GM21737 (cell line): Measurements from ENCODE around the gene CMIP.
"Not testable (repeated sequence)": the region's sequence is repeated elsewhere in the genome, so short reads cannot be mapped to it uniquely, and the experiment has no call there.

Experiments used
- ATAC-seq: cut with Tn5 transposase; IDR thresholded peaks from one replicate; pipeline ENCODE4 v1.9.1; 2021; ENCODE audit warnings: mild to moderate bottlenecking, moderate library complexity; ENCODE audit not compliant: unreplicated experiment

The CMIP gene

DNA sequence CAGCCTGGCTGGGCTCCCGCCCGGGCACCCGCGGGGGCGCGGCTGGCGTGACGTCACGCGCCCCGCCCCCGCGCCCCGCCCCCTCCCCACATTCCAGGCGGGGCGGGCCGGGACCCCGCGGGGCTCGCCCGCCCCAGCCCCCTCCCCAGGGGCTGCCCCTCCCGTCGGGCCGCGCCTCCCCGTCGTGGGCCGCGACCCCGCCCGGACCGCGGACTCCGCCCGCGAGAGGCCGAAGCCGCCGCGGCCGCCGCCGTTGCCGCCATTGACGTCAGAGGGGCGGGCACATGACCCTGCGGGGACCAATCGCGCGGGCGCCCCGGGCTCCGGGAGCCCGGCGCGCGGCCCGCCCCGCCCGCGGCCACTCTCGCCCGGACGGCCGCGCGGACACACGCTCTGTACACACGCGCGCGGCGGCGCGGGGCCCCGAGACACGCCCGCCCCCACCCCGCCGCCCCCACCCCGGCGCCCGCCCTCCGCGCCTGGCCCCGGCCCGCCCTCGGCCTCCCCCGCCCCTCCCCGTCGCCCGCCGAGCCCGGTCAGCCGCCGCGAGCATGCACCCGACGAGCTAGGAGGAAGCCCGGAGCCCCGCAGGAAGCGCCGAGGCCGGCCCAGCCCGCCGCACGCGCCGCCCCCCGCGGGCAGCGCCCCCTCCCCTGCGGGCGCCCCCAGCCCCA, at the start of gene CMIP:
CMIP (plus strand) TSS at position 361 of the 674 bp plus-strand sequence.
- ATAC-seq = peak; percentile 66

DNA sequence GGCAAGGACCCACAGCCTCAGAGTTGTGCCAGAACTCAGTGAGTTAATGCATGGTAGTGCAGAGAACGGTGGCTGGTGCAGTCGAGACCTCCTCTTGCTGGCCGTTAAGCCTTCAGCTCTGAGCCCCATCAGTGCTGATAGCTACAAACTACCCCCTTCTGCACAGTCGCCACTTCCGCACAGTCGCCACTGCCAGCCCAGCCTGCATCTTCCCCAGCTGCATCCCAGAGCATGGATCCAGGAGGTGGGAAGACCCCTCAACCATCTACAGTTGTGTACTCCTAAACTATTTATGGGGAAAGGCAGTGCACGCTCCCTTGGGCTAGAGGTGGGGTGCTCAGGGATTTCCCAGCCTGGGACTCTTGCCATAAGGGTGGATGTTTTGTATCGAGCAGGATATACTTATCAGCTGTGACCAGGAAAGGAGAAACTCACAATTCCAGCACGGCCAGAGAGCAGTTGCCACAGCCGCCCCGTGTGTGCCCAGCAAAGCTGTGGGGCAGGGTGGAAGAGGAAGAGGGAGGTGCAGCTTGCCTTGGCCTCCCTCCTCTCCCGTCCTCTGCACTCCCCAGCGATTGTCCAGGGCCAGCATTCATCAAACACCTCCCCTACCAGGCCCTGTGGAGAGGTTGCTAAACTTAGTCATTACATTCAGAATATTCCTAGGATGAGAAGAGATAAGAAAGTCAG, 49.5 kb upstream of the CMIP start:
- ATAC-seq = no peak

DNA sequence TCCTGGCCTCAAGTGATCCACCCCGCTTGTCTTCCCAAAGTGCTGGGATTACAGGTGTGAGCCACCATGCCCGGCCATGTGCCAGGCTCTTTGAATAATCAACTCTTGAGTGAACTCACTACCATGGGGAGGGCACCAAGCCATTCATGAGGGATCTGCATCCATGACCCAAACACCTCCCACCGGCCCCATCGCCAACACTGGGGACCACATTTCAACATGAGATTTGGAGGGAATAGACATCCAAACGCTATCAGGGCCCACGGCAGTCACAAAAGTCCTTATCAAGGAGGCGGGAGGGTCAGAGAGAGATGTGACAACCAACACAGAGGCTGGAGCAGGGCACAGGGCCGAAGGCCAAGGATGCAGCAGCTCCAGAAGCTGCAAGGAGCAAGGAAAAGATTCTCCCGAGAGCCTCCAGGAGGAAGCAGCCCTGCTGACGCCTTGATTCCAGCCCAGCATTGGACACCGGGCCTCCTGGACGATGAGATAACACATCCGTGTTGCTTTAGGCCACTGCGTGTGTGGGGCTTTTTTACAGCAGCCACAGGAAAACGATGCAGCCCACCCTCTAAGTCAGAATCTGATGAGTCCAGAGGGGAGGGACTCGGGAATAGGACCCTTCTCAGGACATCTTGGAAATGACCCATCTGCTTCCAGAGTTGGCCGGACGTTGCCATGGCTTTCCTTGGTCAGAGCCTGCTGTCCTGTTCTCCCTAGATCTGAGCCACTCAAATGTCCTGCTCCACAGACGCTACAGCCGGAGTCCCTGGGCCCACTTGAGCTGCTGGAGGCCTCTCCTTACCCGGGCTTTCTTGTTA, 47.3 kb upstream of the CMIP start:
- no peak for ATAC-seq

DNA sequence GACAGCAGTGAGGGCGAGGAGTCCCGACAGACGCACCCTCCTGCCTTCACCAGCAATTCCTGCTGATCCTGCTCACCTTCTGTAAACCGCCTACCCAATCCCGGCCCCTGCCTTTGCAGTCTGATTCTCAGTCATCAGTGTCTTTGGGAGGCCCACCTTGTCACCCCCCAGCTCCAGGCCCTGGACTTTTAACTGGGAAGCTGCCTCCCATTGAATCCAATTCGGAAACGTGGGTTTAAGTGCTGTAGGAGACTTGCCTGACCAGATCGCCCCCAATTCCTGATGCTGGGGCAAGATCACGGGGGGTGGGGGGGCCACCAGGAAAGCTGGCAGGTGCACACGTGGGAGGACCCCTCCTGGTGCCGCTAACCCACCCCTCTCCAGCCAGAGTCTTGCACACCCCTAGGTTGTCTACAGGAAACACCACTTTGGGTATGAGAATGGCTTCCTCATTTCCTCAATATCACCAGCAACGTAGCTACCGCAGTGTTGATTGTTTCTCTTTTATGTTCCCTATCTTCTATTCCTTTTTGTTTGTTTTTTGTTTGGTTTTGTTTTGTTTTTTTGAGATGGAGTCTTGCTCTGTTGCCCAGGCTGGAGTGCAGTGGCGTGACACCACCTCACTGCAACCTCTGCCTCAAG, 46.6 kb upstream of the CMIP start:
- ATAC-seq = no peak

DNA sequence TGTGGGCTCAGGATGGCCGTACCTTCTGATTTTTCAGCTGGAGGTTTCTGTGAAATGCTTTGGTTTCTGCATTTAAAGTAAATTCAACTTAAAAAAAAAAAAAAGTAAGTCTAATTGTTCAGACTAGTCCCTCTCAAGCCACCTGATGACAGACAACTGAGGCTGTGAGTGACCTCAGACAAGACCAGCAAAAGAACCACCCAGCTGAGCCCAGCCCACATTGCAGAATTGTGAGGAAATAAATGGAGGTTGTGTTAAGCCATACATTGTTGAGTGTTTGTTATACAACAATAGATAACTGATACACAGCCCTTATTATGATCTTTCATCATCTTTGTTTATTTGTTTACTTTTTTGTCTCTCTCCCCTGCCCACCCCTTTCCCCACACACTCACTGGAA, 44.7 kb upstream of the CMIP start:
- ATAC-seq = no peak

DNA sequence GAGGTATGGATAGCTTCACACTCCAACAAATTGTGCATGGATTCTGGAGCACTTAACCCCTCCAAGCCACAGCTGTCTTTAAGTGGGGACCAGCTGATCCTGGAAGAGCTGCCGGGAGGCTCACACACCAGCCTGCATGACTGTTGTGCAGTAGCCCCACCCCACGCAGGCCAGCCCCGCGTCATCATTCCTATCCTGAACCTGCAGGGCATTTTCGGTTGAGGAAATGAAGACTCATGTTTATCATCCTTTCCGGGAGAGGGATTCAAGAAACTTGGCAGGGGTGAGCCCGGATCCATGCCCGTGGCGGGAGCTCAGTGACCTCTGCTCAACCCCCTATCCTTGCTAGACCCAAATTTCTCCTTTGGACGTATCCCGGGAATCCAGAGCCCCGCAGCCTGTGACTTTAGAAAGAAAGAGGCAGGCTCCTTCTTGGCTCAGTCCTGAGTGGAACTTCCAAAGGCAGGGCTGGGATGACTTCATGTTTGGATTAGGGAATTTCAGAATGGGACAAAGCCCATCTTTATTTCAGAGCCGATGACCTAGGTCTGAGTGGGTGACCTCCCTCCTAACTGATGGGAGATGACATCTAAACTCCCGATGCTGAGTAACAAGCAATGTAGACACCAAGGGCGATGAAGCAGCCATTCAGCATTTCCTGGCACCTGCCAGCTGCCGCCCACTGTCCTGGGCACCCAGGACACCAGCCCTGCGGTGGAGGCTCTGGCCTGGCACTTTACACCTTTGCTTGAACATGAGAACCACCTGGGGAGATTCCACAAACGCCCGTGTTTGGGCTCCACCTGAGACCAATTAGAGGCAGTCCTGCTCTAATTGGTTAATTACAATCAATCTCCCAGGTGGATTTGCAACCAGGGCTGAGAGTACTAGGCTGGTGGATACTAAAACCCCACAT, 43.3 kb upstream of the CMIP start:
- no peak for ATAC-seq

DNA sequence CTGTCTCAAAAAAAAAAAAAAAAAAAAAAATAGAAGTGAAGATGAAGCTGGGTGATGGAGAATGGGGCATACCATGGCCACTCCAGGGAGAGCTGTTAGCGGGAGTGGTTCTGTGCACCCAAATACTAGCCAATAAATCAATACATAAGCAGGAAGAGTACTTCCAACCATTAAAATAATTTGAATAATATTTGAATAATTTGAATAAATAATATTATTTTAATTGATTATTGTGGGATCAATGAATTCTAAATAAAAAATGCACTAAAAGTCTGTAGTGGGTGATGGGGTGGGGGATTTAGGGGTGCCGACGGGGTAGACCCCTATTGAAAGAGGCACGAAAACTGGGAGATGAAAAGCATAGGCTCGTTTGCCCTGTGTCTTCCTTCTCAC, 41.4 kb upstream of the CMIP start:
- ATAC-seq = no peak

DNA sequence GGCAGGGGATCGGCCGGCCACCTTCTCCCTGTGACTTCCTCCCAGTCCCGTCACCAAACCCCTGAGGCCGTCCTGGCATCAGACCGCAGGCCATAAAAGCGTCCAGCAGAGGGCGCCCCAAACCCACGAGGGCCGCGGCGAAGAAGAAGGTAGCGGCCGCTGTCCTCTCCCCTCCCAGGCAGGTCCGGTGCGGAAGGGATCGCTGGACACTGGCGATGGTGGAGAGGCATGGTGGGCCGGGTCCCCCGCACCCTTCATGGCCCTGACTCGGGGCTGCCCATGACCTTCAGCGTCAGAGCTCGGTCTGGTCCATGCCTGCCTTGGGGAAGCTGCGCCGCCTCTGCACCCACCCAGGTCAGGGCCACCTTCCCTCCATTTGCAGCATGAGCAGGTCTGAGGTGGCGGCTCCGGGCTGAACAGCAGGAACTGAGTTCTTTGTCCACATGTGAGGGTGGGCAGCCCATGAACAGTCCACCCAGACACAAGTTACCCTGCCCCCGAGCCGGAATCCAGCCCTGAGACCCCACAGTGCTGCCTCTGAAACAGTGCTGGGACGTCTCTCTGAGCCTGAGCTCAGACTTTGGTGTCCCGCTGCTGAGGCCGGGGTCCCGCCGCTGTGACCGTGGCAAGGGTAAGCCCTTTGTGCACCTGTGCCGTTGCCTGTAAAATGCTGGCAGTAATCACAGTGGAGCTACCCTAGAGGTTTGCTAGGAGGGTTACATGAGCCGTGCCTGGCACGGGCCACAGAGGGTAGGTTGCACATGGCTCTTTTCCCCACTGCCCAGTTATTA, 40.8 kb upstream of the CMIP start:
- no peak for ATAC-seq

DNA sequence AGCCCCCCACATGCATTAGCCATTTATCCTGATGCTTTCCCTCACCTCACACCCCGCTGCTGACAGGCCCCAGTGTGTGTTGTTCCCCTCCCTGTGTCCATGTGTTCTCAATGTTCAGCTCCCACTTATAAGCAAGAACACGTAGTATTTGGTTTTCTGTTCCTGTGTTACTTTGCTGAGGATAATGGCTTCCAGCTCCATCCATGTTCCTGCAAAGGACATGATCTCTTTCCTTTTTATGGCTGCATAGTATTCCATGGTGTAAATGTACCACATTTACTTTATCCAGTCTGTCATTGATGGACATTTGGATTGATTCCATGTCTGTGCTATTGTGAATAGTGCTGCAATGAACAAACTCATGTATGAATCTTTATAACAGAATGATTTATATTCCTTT, 39.6 kb upstream of the CMIP start:
- not testable (repeated sequence) for ATAC-seq

DNA sequence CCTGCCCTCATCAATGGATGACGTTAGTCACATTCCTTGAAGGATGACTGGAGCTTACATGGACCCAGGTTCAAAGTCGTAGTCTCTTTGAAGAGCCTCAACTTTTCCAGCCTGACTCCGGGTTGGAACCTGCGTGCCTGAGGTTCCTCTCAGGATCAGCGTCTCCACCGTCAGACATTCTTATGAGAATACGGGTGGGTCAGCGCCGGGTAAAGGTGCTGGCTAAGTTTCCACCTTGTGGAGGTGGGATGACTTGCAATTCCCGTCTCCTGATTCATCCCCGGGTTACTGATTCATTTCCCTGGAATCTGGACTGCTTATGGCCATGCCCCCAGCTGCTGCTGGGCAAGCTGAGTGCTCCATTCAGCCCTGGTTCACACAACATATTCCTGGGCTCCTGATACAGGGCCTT, 38.9 kb upstream of the CMIP start:
- no peak for ATAC-seq

DNA sequence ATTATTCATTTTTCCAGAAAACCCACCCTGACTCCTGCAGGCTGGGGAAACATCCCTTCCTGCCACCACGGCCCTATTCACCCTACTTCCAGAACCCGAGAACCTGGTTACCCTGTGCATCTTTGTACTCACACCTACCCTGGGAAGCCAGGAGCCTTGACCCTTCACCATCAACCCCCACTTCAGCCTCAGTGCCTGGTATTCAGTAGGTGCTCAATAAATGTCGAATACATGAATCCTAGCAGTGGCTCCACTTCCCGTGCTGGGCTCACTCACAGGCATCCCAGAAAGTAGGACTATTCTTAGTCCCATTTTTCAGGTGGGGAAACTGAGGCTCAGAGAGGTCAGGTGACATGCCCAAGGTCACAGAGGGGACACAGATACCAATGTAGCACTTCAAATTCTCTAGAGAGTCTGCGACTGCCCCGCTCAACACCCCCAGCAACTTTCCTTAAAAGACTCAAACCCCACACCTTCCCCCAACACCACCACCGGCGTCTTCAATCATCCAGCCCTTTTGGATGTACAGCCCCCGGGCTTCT, 36.1 kb upstream of the CMIP start:
- no peak for ATAC-seq

DNA sequence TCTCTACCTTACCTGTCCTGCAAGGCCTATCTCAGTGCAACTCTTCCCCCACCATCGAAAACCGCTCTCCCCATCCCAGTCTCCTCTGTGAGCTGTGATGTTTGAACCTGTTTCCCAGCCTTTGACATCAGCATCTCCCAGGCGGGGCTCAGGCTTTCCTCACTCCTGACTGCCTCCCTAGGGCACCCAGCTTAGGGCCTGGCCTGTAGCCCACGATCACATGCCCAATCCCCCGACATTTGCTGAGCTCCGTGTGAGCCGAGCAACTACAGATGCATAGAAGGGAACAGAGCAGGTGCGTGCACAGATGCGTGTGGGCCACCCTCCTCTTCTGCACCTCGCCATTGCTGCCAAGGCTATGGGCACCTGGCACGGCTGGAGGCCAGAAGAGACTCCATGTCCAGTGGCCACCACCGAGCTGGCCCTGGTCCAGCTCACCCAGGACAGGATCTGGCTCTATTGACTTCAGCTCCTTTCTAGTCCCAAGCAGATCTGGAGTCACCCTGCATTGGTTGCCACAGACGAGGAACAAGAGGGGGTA, 35.5 kb upstream of the CMIP start:
- ATAC-seq = no peak

DNA sequence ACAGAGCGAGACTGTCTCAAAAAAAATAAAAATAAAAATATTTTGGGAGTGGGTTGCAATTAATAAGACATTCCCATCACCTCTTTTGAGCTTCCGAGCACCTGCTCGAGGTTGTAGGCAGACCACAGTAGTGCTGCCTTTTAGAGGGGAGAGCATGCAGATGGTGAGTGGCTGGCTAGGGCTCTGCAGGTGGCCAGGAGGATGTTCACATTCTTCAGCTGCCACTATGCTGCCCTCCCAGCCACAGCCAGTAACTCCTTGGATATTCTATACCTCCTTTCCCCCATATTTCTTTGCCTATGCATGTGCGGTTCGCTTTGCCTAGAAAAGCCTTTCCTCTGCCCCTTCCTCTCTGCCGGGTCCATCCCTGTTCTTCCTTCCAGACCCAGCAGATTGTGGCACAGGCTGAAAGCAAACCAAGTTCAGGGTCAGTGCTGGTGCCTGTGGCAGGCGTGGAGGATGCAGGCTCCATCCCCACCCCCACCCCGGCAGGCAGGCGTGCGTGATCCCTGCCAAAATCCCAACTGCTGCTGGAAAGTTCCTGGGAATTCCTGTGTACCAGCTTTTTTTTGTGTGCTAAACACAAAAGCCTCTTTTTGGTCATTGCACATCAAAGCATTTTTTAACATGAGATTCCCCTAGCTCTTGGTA, 33.8 kb upstream of the CMIP start:
- no peak for ATAC-seq

DNA sequence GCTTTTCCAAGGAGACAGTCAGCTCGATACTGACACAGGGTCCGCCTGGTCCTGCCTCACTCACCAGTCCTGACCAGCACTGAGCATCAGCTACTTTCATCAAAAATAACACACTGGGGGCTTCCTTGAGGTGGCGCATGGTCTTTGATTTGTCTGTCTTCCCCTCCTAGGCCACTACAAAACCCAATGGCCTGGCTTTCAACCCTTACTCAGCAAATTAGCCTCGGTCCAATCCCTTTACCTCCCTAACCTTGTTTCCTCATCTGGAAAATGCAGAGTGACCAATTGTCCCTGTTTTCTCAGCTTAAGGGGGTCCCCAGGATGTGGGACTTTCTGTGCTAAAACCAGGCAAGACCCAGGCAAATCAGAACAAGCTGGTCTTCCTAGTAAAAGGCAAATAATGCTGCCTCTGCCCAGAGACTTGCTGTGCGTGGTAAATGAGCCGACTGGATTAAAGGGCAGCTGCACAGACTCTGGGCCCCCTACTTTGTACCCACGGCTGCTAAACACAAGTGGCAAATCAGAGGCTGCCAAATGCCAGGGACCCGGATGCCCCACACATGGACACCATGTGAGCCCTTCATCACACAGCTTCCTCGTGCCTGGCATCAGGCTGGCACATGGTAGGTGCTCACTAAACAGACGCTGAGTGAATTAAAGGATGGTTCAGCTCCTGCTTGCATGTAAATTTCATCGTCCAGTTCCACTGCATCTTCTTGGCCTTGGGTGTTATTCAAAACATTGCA, 31.2 kb upstream of the CMIP start:
- ATAC-seq = no peak

DNA sequence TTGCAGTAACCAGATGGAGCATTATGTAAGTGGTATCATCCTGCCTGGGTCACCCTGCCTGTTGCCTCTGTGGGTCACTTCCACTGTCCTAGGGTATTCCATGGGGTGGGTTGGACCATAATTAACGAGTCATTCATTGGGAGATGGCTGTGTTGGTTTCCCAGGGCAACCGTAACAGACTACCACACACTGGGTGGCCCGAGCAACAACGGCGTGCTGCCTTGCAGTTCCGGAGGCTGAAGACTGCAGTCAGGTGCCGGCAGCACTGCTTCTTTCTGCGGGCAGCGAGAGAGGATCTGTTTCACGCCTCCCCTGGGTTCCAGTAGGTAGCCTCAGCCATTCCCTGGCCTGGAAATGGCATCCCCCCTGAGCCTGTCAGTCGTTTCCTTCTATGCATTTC, 28.9 kb upstream of the CMIP start:
- no peak for ATAC-seq

DNA sequence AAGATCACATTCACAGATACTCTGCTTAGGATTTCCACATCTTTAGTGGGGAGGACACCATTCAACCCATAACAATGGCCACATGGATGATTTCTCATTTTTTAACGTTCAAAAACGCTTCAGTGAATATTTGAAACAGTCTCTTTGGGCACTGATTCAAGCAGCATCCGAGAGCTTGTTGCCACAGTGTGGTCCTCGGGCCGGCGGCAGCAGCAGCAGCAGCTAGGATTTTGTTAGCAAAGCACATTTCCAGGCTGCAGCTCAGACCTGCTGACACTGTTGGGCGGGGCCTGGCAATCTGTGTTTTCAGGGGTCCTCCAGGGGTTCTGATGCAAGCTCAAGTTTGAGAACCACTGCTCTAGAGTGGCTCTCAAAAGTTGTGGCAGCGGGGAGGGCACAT, 27.9 kb upstream of the CMIP start:
- ATAC-seq = no peak

DNA sequence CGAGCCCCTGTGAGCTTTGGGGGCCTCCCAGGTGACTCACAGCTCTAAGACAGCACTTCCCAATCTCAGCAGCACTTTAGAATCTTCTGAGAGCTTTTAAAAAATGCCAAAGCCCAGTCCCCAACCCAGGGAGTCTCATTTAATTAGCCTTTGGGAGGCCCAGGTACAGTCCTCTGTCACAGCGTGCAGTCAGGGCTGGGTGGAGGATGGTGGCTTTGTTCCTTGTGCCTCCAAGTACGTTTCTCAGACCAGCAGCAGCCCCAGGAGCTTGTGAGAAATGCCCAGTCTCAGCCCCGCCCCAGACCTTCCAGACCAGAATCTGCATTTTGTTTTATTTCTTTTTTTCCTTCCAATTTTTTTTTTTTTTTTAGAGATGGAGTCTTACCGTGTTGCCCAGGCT, 27.4 kb upstream of the CMIP start:
- ATAC-seq = no peak

DNA sequence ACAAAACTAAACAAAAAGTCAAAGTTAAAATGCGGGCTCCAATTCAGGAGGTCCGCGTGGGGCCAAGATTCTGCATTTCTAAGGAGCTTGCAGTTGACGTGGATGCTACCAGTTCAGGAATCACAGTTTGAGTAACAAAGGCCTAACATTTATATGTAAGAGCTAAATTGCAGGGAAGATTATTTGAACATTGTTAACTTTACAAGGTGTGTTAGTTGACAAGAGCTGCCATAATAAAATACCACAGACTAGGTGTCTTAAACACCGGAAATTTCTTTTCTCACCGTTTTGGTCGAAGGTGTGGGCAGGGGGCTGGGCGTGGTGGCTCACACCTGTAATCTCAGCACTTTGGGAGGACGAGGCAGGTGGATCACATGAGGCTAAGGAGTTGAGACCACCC, 24.8 kb upstream of the CMIP start:
- ATAC-seq = no peak
